GM23338 (cell line): ENCODE data around the gene SFT2D1.

Experiments used
- EZH2 ChIP-seq: fragments of 200-600 bp; sonication (generic); IDR thresholded peaks from one replicate; pipeline ENCODE4 v1.8.0; 2017; ENCODE audit warnings: antibody characterized with exemption, mild to moderate bottlenecking, low read depth; ENCODE audit not compliant: unreplicated experiment
- JUNB ChIP-seq: IDR thresholded peaks from one replicate; pipeline ENCODE4 v1.6.1; 2016; ENCODE audit warnings: antibody characterized with exemption; ENCODE audit not compliant: unreplicated experiment
- POLR2AphosphoS5 ChIP-seq: IDR thresholded peaks from 2 replicates; pipeline ENCODE4 v1.6.1; 2016; ENCODE audit warnings: antibody characterized with exemption, low read depth
- ZNF114 ChIP-seq: fragments of 250-450 bp; sonication (Bioruptor Pico); IDR thresholded peaks from 2 replicates; pipeline ENCODE4 v1.5.0; 2020; ENCODE audit warnings: mild to moderate bottlenecking, moderate library complexity
- TF ChIP-seq, protein P1 (sequence below), 2 experiments: fragments of 200-600 bp in 1 of 2; sonication (generic) in 1 of 2; conservative IDR thresholded peaks; 2 replicates each; pipeline versions ENCODE4 v1.5.1 to v1.6.1; 2016 to 2017; ENCODE audit warnings: antibody characterized with exemption in 2 of 2, low read depth in 2 of 2, mild to moderate bottlenecking in 2 of 2, moderate library complexity in 1 of 2

DNA sequence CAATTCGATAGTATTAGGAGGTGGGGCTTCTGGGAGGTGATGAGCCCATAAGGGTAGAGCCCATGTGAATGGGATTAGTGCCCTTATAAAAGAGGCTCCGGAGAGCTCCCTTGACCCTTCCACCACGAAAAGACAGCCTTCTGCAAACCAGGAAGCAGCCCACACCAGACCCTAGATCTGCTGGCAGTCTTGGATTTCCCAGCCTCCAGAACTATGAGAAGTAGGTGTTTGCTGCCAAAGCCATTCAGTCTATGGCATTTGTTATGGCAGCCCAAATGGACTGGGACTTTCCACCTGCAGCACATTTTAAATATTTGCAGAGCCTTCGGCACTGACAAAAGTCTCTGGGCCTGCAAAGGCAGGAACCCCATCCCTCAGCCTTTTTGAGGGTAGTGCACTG, 11.8 kb upstream of the SFT2D1 start:
- TF ChIP-seq POLR2AphosphoS5: no peak
- TF ChIP-seq, protein P1, sequence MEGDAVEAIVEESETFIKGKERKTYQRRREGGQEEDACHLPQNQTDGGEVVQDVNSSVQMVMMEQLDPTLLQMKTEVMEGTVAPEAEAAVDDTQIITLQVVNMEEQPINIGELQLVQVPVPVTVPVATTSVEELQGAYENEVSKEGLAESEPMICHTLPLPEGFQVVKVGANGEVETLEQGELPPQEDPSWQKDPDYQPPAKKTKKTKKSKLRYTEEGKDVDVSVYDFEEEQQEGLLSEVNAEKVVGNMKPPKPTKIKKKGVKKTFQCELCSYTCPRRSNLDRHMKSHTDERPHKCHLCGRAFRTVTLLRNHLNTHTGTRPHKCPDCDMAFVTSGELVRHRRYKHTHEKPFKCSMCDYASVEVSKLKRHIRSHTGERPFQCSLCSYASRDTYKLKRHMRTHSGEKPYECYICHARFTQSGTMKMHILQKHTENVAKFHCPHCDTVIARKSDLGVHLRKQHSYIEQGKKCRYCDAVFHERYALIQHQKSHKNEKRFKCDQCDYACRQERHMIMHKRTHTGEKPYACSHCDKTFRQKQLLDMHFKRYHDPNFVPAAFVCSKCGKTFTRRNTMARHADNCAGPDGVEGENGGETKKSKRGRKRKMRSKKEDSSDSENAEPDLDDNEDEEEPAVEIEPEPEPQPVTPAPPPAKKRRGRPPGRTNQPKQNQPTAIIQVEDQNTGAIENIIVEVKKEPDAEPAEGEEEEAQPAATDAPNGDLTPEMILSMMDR (conservative IDR thresholded peaks at IDR 0.05; ENCODE audit: low read depth in 2 of 2): no peak
- no peak for TF ChIP-seq EZH2
- no peak for TF ChIP-seq ZNF114 (CRISPR knock-in tag)
- TF ChIP-seq JUNB: no peak
